SK-N-SH (cell line): ENCODE measurements around the gene ZNF836. TPM values are rescaled to one million over a fixed set of nuclear protein-coding genes. Genes with fewer than 3 reads are reported as not detected.

ENCODE experiments used
- CTCF ChIA-PET: fragments of 300-600, 350-600 bp; formaldehyde crosslinking; extraction: SDS; loops from one replicate; lab custom pipeline; 2021; lab: Yijun Ruan, JAX
- POLR2A ChIA-PET: fragments of 350-600 bp; sonication (Branson Sonifier 250); formaldehyde crosslinking; extraction: SDS; loops from one replicate; lab custom pipeline; 2020; ENCODE audit warnings: antibody characterized with exemption, inconsistent platforms; lab: Yijun Ruan, JAX
- DNase-seq: peaks from one replicate; pipeline ENCODE4 v3.0.0; 2012
- H2AFZ ChIP-seq: fragments of 200-600 bp; sonication (generic); 2 replicates; pipeline ENCODE4 v1.8.1; 2016; ENCODE audit warnings: antibody characterized with exemption, mild to moderate bottlenecking, low read depth
- H3F3A ChIP-seq: fragments of 200-600 bp; sonication (generic); replicated peaks from 2 replicates; pipeline ENCODE3; 2016; ENCODE audit warnings: antibody characterized with exemption, mild to moderate bottlenecking; ENCODE audit not compliant: insufficient read depth
- H3K27ac ChIP-seq, 2 experiments: fragments of 200-500 bp in 1 of 2; fragments of 200-600 bp in 1 of 2; sonication (Bioruptor generic) in 1 of 2; sonication (generic), shearing (Covaris generic) in 1 of 2; 2 replicates each; pipeline versions ENCODE4 v1.5.1 to v1.6.1; 2014 to 2016; ENCODE audit warnings: low read depth in 2 of 2, inconsistent platforms in 1 of 2, low read length in 1 of 2, mild to moderate bottlenecking in 1 of 2, mixed read lengths in 1 of 2
- H3K27me3 ChIP-seq: fragments of 200-600 bp; sonication (generic), shearing (Covaris generic); 2 replicates; pipeline ENCODE4 v1.6.1; 2016; ENCODE audit warnings: mixed run types; ENCODE audit not compliant: insufficient read depth
- H3K36me3 ChIP-seq, 2 experiments: fragments of 200-500 bp in 1 of 2; fragments of 200-600 bp in 1 of 2; sonication (Bioruptor generic) in 1 of 2; sonication (generic) in 1 of 2; replicated peaks in 1 of 2; 2 replicates each; pipeline versions ENCODE3 to v1.5.1; 2014 to 2016; ENCODE audit warnings: low read length in 1 of 2, mild to moderate bottlenecking in 1 of 2; ENCODE audit not compliant: insufficient read depth in 2 of 2, control insufficient read depth in 1 of 2
- H3K4me1 ChIP-seq, 2 experiments: fragments of 200-500 bp in 1 of 2; fragments of 200-600 bp in 1 of 2; sonication (Bioruptor generic) in 1 of 2; sonication (generic), shearing (Covaris generic) in 1 of 2; 2 replicates each; pipeline versions ENCODE4 v1.5.1 to v1.6.1; 2014 to 2016; ENCODE audit warnings: low read depth in 1 of 2, low read length in 1 of 2, mixed run types in 1 of 2; ENCODE audit not compliant: insufficient read depth in 2 of 2, control insufficient read depth in 1 of 2
- H3K4me2 ChIP-seq: fragments of 200-600 bp; sonication (generic), shearing (Covaris generic); 2 replicates; pipeline ENCODE4 v1.6.1; 2017; ENCODE audit warnings: mixed run types
- H3K4me3 ChIP-seq, 2 experiments: fragments of 200-500 bp in 1 of 2; fragments of 200-600 bp in 1 of 2; sonication (Bioruptor generic) in 1 of 2; sonication (generic), shearing (Covaris generic) in 1 of 2; 2 replicates each; pipeline versions ENCODE4 v1.5.1 to v1.8.1; 2014 to 2016; ENCODE audit warnings: low read depth in 2 of 2, inconsistent platforms in 1 of 2, low read length in 1 of 2, mild to moderate bottlenecking in 1 of 2, mixed read lengths in 1 of 2, moderate library complexity in 1 of 2
- H3K79me2 ChIP-seq: fragments of 200-600 bp; sonication (generic); 2 replicates; pipeline ENCODE4 v1.8.1; 2017; ENCODE audit warnings: mild to moderate bottlenecking; ENCODE audit not compliant: insufficient read depth
- H3K9ac ChIP-seq: fragments of 200-600 bp; sonication (generic); 2 replicates; pipeline ENCODE4 v1.6.1; 2017; ENCODE audit warnings: mixed run types
- H3K9me2 ChIP-seq: fragments of 200-600 bp; sonication (generic); 2 replicates; pipeline ENCODE4 v1.6.1; 2017; ENCODE audit warnings: mixed run types
- H3K9me3 ChIP-seq: fragments of 200-600 bp; sonication (generic); 2 replicates; pipeline ENCODE4 v1.6.1; 2017; ENCODE audit warnings: mixed run types, mild to moderate bottlenecking, moderate library complexity
- H4K20me1 ChIP-seq: fragments of 200-600 bp; sonication (generic); 2 replicates; pipeline ENCODE4 v1.6.1; 2017; ENCODE audit warnings: mild to moderate bottlenecking, mixed run types; ENCODE audit not compliant: insufficient read depth
- CTCF ChIP-seq: fragments of 200-600 bp; sonication (generic); IDR thresholded peaks from 2 replicates; pipeline ENCODE4 v1.6.1; 2017; ENCODE audit warnings: antibody characterized with exemption, mild to moderate bottlenecking, moderate library complexity
- ELF1 ChIP-seq: IDR thresholded peaks from 2 replicates; pipeline ENCODE4 v1.4.0; 2012
- EP300 ChIP-seq, 2 experiments: IDR thresholded peaks; 2 replicates each; pipeline versions ENCODE4 v1.4.0 to v1.6.1; 2012; ENCODE audit warnings: borderline replicate concordance in 1 of 2, low read depth in 1 of 2, low read length in 1 of 2
- FOSL2 ChIP-seq: IDR thresholded peaks from 2 replicates; pipeline ENCODE4 v1.4.0; 2012; ENCODE audit warnings: low read depth, mild to moderate bottlenecking, moderate library complexity, borderline replicate concordance
- FOXJ3 ChIP-seq: sonication (generic); formaldehyde crosslinking; IDR thresholded peaks from 2 replicates; pipeline ENCODE4 v1.5.1; 2020; ENCODE audit warnings: mild to moderate bottlenecking, missing genetic modification reagents
- FOXM1 ChIP-seq: IDR thresholded peaks from 2 replicates; pipeline ENCODE4 v1.4.0; 2012; ENCODE audit warnings: low read depth, mild to moderate bottlenecking
- GABPA ChIP-seq: IDR thresholded peaks from 2 replicates; pipeline ENCODE4 v1.4.0; 2012; ENCODE audit warnings: low read depth, mild to moderate bottlenecking
- JUND ChIP-seq: IDR thresholded peaks from 2 replicates; pipeline ENCODE4 v1.4.0; 2012
- MAX ChIP-seq: IDR thresholded peaks from 2 replicates; pipeline ENCODE4 v1.4.0; 2012; ENCODE audit warnings: low read depth
- MEF2A ChIP-seq: IDR thresholded peaks from 2 replicates; pipeline ENCODE4 v1.4.0; 2012; ENCODE audit warnings: low read depth, borderline replicate concordance
- MXI1 ChIP-seq: IDR thresholded peaks from 2 replicates; pipeline ENCODE4 v1.6.1; 2012; ENCODE audit warnings: mild to moderate bottlenecking, low read depth, low read length, improper control_type of control experiment
- NRF1 ChIP-seq: IDR thresholded peaks from 2 replicates; pipeline ENCODE4 v1.6.1; 2012; ENCODE audit warnings: low read depth, mild to moderate bottlenecking, low read length
- POLR2AphosphoS5 ChIP-seq: IDR thresholded peaks from 2 replicates; pipeline ENCODE4 v1.6.1; 2012; ENCODE audit warnings: low read depth, low read length
- RAD21 ChIP-seq: IDR thresholded peaks from 2 replicates; pipeline ENCODE4 v1.6.1; 2012; ENCODE audit warnings: mild to moderate bottlenecking, low read length
- RCOR1 ChIP-seq: fragments of 150-350 bp; IDR thresholded peaks from 2 replicates; pipeline ENCODE4 v1.6.1; 2017; ENCODE audit warnings: antibody characterized with exemption, low read length
- SIN3A ChIP-seq: IDR thresholded peaks from 2 replicates; pipeline ENCODE4 v1.6.1; 2012; ENCODE audit warnings: low read depth, mild to moderate bottlenecking, low read length, moderate library complexity, borderline replicate concordance
- SMC3 ChIP-seq: IDR thresholded peaks from 2 replicates; pipeline ENCODE4 v1.6.1; 2012; ENCODE audit warnings: low read depth, low read length, improper control_type of control experiment
- TCF12 ChIP-seq: IDR thresholded peaks from 2 replicates; pipeline ENCODE4 v1.4.0; 2012
- USF1 ChIP-seq: IDR thresholded peaks from 2 replicates; pipeline ENCODE4 v1.4.0; 2012; ENCODE audit warnings: low read depth, borderline replicate concordance
- YY1 ChIP-seq: IDR thresholded peaks from 2 replicates; pipeline ENCODE4 v1.4.0; 2012; ENCODE audit warnings: low read depth, mild to moderate bottlenecking
- WGBS: methylation state at CpG from one replicate; pipeline ENCODE4 v1.1.6; 2017; ENCODE audit warnings: low lambda C conversion rate; 5-methylcytosine and 5-hydroxymethylcytosine counted together
- polyA plus RNA-seq, 3 experiments: library from polyadenylated mRNA; depleted of rRNA; stranded (reverse); fragments of >200 nt; gene quantifications; 2 replicates each; pipeline ENCODE4 v1.2.3, GENCODE V29; 2012

Gene ZNF836
- polyA plus RNA-seq, 1 of the 3 experiments (the other 2 are of a cell fraction) = 2.3 TPM

GRCh38 chr19:52138278-52138982 is 33.0 kb downstream of the ZNF836 start:
- Histone ChIP-seq H3K9me2 (no peaks in the 10 kb centered on the region), H4K20me1 (no peaks in the 10 kb centered on the region), H3K4me1 (peaks cover 0 to 9% of the 10 kb centered on the region in 2 experiments; a peak in 2 of 4 replicates), H3K79me2 (peaks cover 51% of the 10 kb centered on the region), H3K27ac (peak overlapping the region; percentile 92 to 97), H3K4me3 (peak overlapping the region; percentile 82 to 99), H3K9ac (peak overlapping the region; percentile 88), H3F3A (peaks cover 13% of the 10 kb centered on the region), H3K36me3 (peaks cover 0 to 21% of the 10 kb centered on the region in 2 experiments), H2AFZ (peak overlapping the region; percentile 100), H3K27me3 (no peaks in the 10 kb centered on the region), H3K9me3 (peaks cover 5% of the 10 kb centered on the region; the same call in 1 of the 2 replicates), H3K4me2 (peak overlapping the region; percentile 96)
- CTCF ChIA-PET = interaction anchor here (0.6 to 2.8 kb wide), 7 partner anchors 8 to 721 kb away, joined by 3 to 20 read pairs (median 5); partner anchors contain the start of genes PPP2R1A and SIGLEC10
- TF ChIP-seq USF1 (peak; percentile 52; the same call in 1 of the 2 replicates), JUND (no peak), YY1 (no peak), GABPA (no peak), MXI1 (peak; percentile 98), RAD21 (no peak), MEF2A (no peak), CTCF (no peak), FOXJ3 (CRISPR knock-in tag) (no peak), NRF1 (no peak), ELF1 (no peak), SIN3A (no peak), POLR2AphosphoS5 (no peak), RCOR1 (no peak), MAX (peak; percentile 94), SMC3 (no peak), TCF12 (no peak), EP300 (IDR thresholded peaks at IDR 0.05; ENCODE audit: borderline replicate concordance in 1 of 2, low read depth in 1 of 2, low read length in 1 of 2) (no peak), FOXM1 (no peak), FOSL2 (no peak)
- peak; percentile 61 for DNase-seq
- 13% methylated on average over 14 of the region's 14 CpGs for WGBS
- POLR2A ChIA-PET = interaction anchor here (0.6 to 2.2 kb wide), 3 partner anchors 33 to 52 kb away, joined by 3 to 10 read pairs (median 4); partner anchors contain the start of gene PPP2R1A
